HepG2 (cell line): Measurements from ENCODE around the gene TBC1D4. TPM values are rescaled to one million over a fixed set of nuclear protein-coding genes. Genes with fewer than 3 reads are reported as not detected.
"Not testable (repeated sequence)": the region's sequence is repeated elsewhere in the genome, so short reads cannot be mapped to it uniquely, and the experiment has no call there.

Source experiments
- ATAC-seq: fragments of 200-7000 bp; cut with Tn5 transposase; 3 replicates; pipeline ENCODE4 v1.9.1; 2020; ENCODE audit warnings: mild to moderate bottlenecking, moderate library complexity
- BruUV-seq: library from RNA; stranded (reverse); fragments of 400-500 nt; replicated peaks from 2 replicates; lab custom pipeline; 2021; lab: Mats Ljungman, UMichigan
- CTCF ChIA-PET: fragments of 300-600 bp; formaldehyde crosslinking; extraction: SDS; loops from one replicate; lab custom pipeline; 2021; ENCODE audit warnings: low total read pairs, inconsistent platforms, low intra/inter-chr PET ratio; lab: Yijun Ruan, JAX
- POLR2A ChIA-PET: fragments of 350-600 bp; sonication (Branson Sonifier 250); formaldehyde crosslinking; loops from one replicate; lab custom pipeline; 2020; ENCODE audit warnings: antibody characterized with exemption, inconsistent platforms; lab: Yijun Ruan, JAX
- DNase-seq: peaks from one replicate; pipeline ENCODE4 v3.0.0-alpha.2; 2015; ENCODE audit warnings: low spot score
- FAIRE-seq: peaks from 3 replicates; lab custom pipeline; 2011; peaks lifted over from hg19 to GRCh38; lab: Jason Lieb, UNC
- H2AFZ ChIP-seq: one replicate; pipeline ENCODE4 v1.6.1; 2011; ENCODE audit warnings: low read length, inconsistent platforms
- H3K27ac ChIP-seq: fragments of 300-600 bp; 3 replicates; pipeline ENCODE4 v1.8.0; 2011; ENCODE audit warnings: mixed run types, mild to moderate bottlenecking, mixed read lengths, low read length, inconsistent platforms; ENCODE audit not compliant: insufficient read depth; ENCODE audit errors: extremely low read length
- H3K27me3 ChIP-seq, 2 experiments: fragments of 200-600 bp in 1 of 2; 2 replicates in 1 of 2; 3 replicates in 1 of 2; pipeline versions ENCODE4 v1.6.0 to v1.8.0; 2011; ENCODE audit warnings: low read length in 2 of 2, mild to moderate bottlenecking in 2 of 2, moderate library complexity in 2 of 2, inconsistent platforms in 1 of 2; ENCODE audit not compliant: insufficient read depth in 2 of 2, control insufficient read depth in 1 of 2
- H3K36me3 ChIP-seq, 2 experiments: fragments of 200-600 bp in 1 of 2; replicated peaks in 1 of 2; 2 replicates in 1 of 2; 3 replicates in 1 of 2; pipeline versions ENCODE4 v1.5.1 to v1.8.0; 2011; ENCODE audit warnings: low read length in 2 of 2, inconsistent platforms in 1 of 2; ENCODE audit not compliant: insufficient read depth in 2 of 2, control insufficient read depth in 1 of 2
- H3K4me1 ChIP-seq: 2 replicates; pipeline ENCODE4 v1.5.1; 2012; ENCODE audit warnings: low read length, inconsistent platforms; ENCODE audit not compliant: insufficient read depth
- H3K4me2 ChIP-seq: 2 replicates; pipeline ENCODE4 v1.6.0; 2011; ENCODE audit warnings: low read depth, low read length, inconsistent platforms
- H3K4me3 ChIP-seq, 3 experiments: fragments of 200-600 bp in 1 of 3; sonication (generic), shearing (Covaris generic) in 1 of 3; replicated peaks in 1 of 3; 2 replicates each; pipeline ENCODE4 v1.5.1; 2011 to 2016; ENCODE audit warnings: low read length in 3 of 3, inconsistent platforms in 2 of 3, low read depth in 2 of 3, mild to moderate bottlenecking in 2 of 3, control low read depth in 1 of 3, mixed read lengths in 1 of 3; ENCODE audit not compliant: insufficient read depth in 1 of 3
- H3K79me2 ChIP-seq: one replicate; pipeline ENCODE4 v1.6.1; 2011; ENCODE audit warnings: low read length, inconsistent platforms; ENCODE audit not compliant: insufficient read depth
- H3K9ac ChIP-seq: 2 replicates; pipeline ENCODE4 v1.6.0; 2011; ENCODE audit warnings: mild to moderate bottlenecking, low read depth, low read length, inconsistent platforms; ENCODE audit not compliant: insufficient read depth
- H3K9me3 ChIP-seq: 2 replicates; pipeline ENCODE4 v1.5.1; 2012; ENCODE audit warnings: mild to moderate bottlenecking, low read length
- H4K20me1 ChIP-seq: 2 replicates; pipeline ENCODE4 v1.6.0; 2011; ENCODE audit warnings: inconsistent platforms, mild to moderate bottlenecking, low read length, moderate library complexity; ENCODE audit not compliant: insufficient read depth
- KDM5A ChIP-seq: fragments of 200-600 bp; sonication (generic); IDR thresholded peaks from 2 replicates; pipeline ENCODE4 v1.7.0; 2018; ENCODE audit warnings: antibody characterized with exemption, mild to moderate bottlenecking, low read length, borderline replicate concordance
- NRL ChIP-seq: sonication (generic); formaldehyde crosslinking; IDR thresholded peaks from 2 replicates; pipeline ENCODE4 v1.5.0; 2020; ENCODE audit warnings: missing genetic modification reagents, mild to moderate bottlenecking, moderate library complexity, borderline replicate concordance
- RFX1 ChIP-seq: fragments of 450-650 bp; IDR thresholded peaks from 2 replicates; pipeline ENCODE4 v1.6.1; 2017
- SRF ChIP-seq: IDR thresholded peaks from 2 replicates; pipeline ENCODE4 v1.6.1; 2011; ENCODE audit warnings: mild to moderate bottlenecking, low read depth, low read length, moderate library complexity
- ZNF121 ChIP-seq: sonication (generic); formaldehyde crosslinking; IDR thresholded peaks from 2 replicates; pipeline ENCODE4 v1.5.0; 2020; ENCODE audit warnings: mild to moderate bottlenecking, missing genetic modification reagents
- ZNF44 ChIP-seq: sonication (generic); formaldehyde crosslinking; IDR thresholded peaks from 2 replicates; pipeline ENCODE4 v1.5.1; 2020; ENCODE audit warnings: mild to moderate bottlenecking, missing genetic modification reagents
- whole genome bisulfite sequencing: methylation state at CpG from one replicate; pipeline ENCODE4 v1.1.6; 2017; ENCODE audit warnings: low lambda C conversion rate; 5-methylcytosine and 5-hydroxymethylcytosine counted together
- in situ Hi-C: cut with HindIII; loops from 2 replicates; pipeline ENCODE4 v1.10.0; 2017; ENCODE audit warnings: low pct_unique_long_range_greater_than_20kb; ENCODE audit not compliant: extremely low pct_ligation_motif_present
- intact Hi-C: fragments of 100-400 bp; cut with micrococcal nuclease; formaldehyde crosslinking; loops from one replicate; pipeline ENCODE4 v1.10.0; 2022; ENCODE audit not compliant: unreplicated experiment
- polyA plus RNA-seq, 8 experiments: library from polyadenylated mRNA; depleted of rRNA in 3 of 8; stranded (reverse) in 7 of 8; unstranded in 1 of 8; fragments of >200 nt; fragmentation: Illumina TruSeq in 4 of 8; extraction: Trizol in 4 of 8; gene quantifications; 2 replicates each; pipeline versions ENCODE4 v1.2.1 to v1.2.3, GENCODE V29; 2011 to 2016; ENCODE audit warnings: low read depth in 4 of 8, missing spikeins in 1 of 8, mixed read lengths in 1 of 8; ENCODE audit not compliant: insufficient read depth in 1 of 8
- total RNA-seq, 5 experiments: library from RNA; depleted of rRNA; stranded (reverse); fragments of >200 nt; fragmentation: Illumina TruSeq; extraction: Trizol; gene quantifications; 2 replicates each; pipeline ENCODE4 v1.2.3, GENCODE V29; 2016; ENCODE audit warnings: low read depth in 1 of 5

The TBC1D4 gene
- total and polyA plus RNA-seq, 2 of the 13 experiments (the other 11 are each of a cell fraction or from before 2014, with no cell fraction given), result 35.9 to 64.4 TPM

GRCh38 chr13:75308222-75308621 is 173.7 kb downstream of the TBC1D4 start (continued):
- no peak for TF ChIP-seq SRF
- no peak for TF ChIP-seq NRL (CRISPR knock-in tag)
- TF ChIP-seq RFX1, result no peak
- no peak for TF ChIP-seq ZNF44 (CRISPR knock-in tag)

GRCh38 chr13:75307370-75307949 is 174.5 kb downstream of the TBC1D4 start:
- no peak for FAIRE-seq
- no peak for DNase-seq
- ATAC-seq, result no peak

DNA sequence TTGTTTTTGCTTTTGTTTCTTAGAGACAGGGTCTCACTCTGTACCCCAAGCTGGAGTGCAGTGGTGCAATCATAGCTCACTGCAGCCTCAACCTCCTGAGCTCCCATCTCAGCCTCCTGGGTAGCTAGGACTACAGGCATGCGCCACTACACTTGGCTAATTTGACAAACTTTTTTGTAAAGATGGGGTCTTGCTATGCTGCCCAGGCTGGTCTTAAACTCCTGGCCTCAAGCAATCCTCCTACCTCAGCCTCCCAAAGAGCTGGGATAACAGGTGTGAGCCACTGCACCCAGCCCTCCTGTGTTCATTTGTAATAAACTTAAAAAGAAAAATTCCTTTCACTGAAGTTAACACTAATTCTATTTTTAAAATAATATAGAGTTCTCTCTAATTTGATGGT is 175.0 kb downstream of the TBC1D4 start:
- BruUV-seq, H3K9ac ChIP-seq, H2AFZ ChIP-seq, H3K9me3 ChIP-seq, H3K4me3 ChIP-seq, H3K27me3 ChIP-seq, ATAC-seq, CTCF ChIA-PET, intact Hi-C loops, in situ Hi-C loops, H3K4me2 ChIP-seq, FAIRE-seq, H3K27ac ChIP-seq, DNase-seq, H4K20me1 ChIP-seq, H3K79me2 ChIP-seq, POLR2A ChIA-PET: not testable (repeated sequence)
- TF ChIP-seq ZNF121 (CRISPR knock-in tag), result peak; percentile 59; the same call in 1 of the 2 replicates
- peaks cover 22% of the 10 kb centered on the region for H3K4me1 ChIP-seq
- H3K36me3 ChIP-seq, result peaks cover 7 to 54% of the 10 kb centered on the region in 2 experiments
- WGBS, result 83% methylated on average over 1 of the region's 1 CpG

More at GRCh38 chr13:75307370-75307949, 174.5 kb downstream of the TBC1D4 start:
- H3K27me3 ChIP-seq, result no peaks in the 10 kb centered on the region
- ChIA-PET CTCF (no interaction called here), POLR2A (no interaction called here)
- peaks cover 7 to 56% of the 10 kb centered on the region in 2 experiments for H3K36me3 ChIP-seq
- WGBS, result 94% methylated on average over 6 of the region's 6 CpGs
- no peaks in the 10 kb centered on the region for H4K20me1 ChIP-seq
- H3K27ac ChIP-seq, result no peak overlapping the region
- peaks cover 17% of the 10 kb centered on the region for H3K4me1 ChIP-seq
- no peak overlapping the region for H3K9ac ChIP-seq
- H3K9me3 ChIP-seq, result no peaks in the 10 kb centered on the region
- no TSS peak for BruUV-seq
- H3K79me2 ChIP-seq, result no peaks in the 10 kb centered on the region
- no peak overlapping the region for H3K4me3 ChIP-seq
- intact Hi-C loops, result no loop called here
- no peak overlapping the region for H2AFZ ChIP-seq
- no peak overlapping the region for H3K4me2 ChIP-seq
- no peak for TF ChIP-seq KDM5A
- in situ Hi-C loops, result no loop called here
